Upper lobe of left lung (tissue), 6 donors: ENCODE results near the gene SH2D3A. TPM values are rescaled to one million over a fixed set of nuclear protein-coding genes. Genes with fewer than 3 reads are reported as not detected.
A peak's percentile ranks its signal among the peaks of the same experiment; 100 is the strongest.

Source experiments
- ATAC-seq, 2 donors: fragments of 200-7000 bp; cut with Tn5 transposase; one replicate each; pipeline ENCODE4 v1.9.1; 2022; ENCODE audit warnings: mild to moderate bottlenecking in 2 of 2, moderate library complexity in 2 of 2; ENCODE audit not compliant: low FRiP score in 2 of 2
- DNase-seq, 2 donors: peaks; one replicate each; pipeline ENCODE4 v3.0.0-alpha.2; 2019 to 2020
- H3K27ac ChIP-seq, 4 donors: fragments of 200-600 bp; sonication (generic); one replicate each; pipeline ENCODE4 v1.5.1; 2016 to 2019
- H3K27me3 ChIP-seq, 4 donors: fragments of 200-600 bp; sonication (generic); one replicate each; pipeline ENCODE4 v1.5.1; 2017 to 2019
- H3K36me3 ChIP-seq, 4 donors: fragments of 200-600 bp; sonication (generic); one replicate each; pipeline ENCODE4 v1.5.1; 2016 to 2019
- H3K4me1 ChIP-seq, 4 donors: fragments of 200-600 bp; sonication (generic); one replicate each; pipeline ENCODE4 v1.5.1; 2018 to 2019
- H3K4me3 ChIP-seq, 4 donors: fragments of 200-600 bp; sonication (generic); one replicate each; pipeline ENCODE4 v1.5.1; 2017 to 2019; ENCODE audit warnings: mild to moderate bottlenecking in 2 of 4, moderate library complexity in 1 of 4
- H3K9me3 ChIP-seq, 4 donors: fragments of 200-600 bp; sonication (generic); one replicate each; pipeline ENCODE4 v1.5.1; 2018 to 2019
- CTCF ChIP-seq, 6 experiments: fragments of 450-650 bp in 4 of 6; fragments of 200-600 bp in 2 of 6; sonication (generic) in 2 of 6; IDR thresholded peaks; one replicate each; pipeline ENCODE4 v1.5.1; 2016 to 2019; ENCODE audit warnings: antibody characterized with exemption in 6 of 6
- EP300 ChIP-seq, 4 donors: sonication (generic); formaldehyde crosslinking; IDR thresholded peaks; one replicate each; pipeline ENCODE4 v1.5.1; 2017; ENCODE audit warnings: antibody characterized with exemption in 4 of 4, control low read depth in 2 of 4
- POLR2A ChIP-seq, 4 donors: fragments of 450-650 bp; IDR thresholded peaks; one replicate each; pipeline ENCODE4 v1.5.1; 2016 to 2017; ENCODE audit warnings: antibody characterized with exemption in 4 of 4, mild to moderate bottlenecking in 2 of 4
- POLR2AphosphoS5 ChIP-seq, 2 donors: sonication (generic); formaldehyde crosslinking; IDR thresholded peaks; one replicate each; pipeline ENCODE4 v1.5.1; 2017; ENCODE audit warnings: antibody characterized with exemption in 2 of 2
- WGBS, 2 donors: methylation state at CpG; one replicate each; pipeline ENCODE4 v1.1.5; 2017 to 2018; 5-methylcytosine and 5-hydroxymethylcytosine counted together
- total RNA-seq, 6 donors: library from RNA; depleted of rRNA in 4 of 6; stranded (reverse); fragments of >200 nt in 4 of 6; gene quantifications; one replicate each; pipeline versions ENCODE4 v1.1.0 to v1.2.1, GENCODE V29; 2016 to 2021
- donor health status: DM: no; HTN: no; CAD: no; lungs with moderate emphysema.
- donor health status: DM: no; HTN: yes; CAD: no; lungs with severe emphysema.

Gene SH2D3A
- total RNA-seq, 6 donors from 2014 or later, result 24.9 to 109 (median 35.8) TPM

- peaks cover under 1 to 5% (median 2%) of the 10 kb centered on the region in 4 donors for H3K4me1 ChIP-seq
- WGBS, 2 donors, result 93 to 97% methylated on average over 4 of the region's 4 CpGs
- TF ChIP-seq POLR2A (IDR thresholded peaks at IDR 0.05) (no peak), EP300 (IDR thresholded peaks at IDR 0.05) (no peak), CTCF (IDR thresholded peaks at IDR 0.05) (no peak), POLR2AphosphoS5 (IDR thresholded peaks at IDR 0.05) (no peak)
- no peak overlapping the region for H3K4me3 ChIP-seq
- H3K27me3 ChIP-seq, result no peaks in the 10 kb centered on the region
- no peak overlapping the region for H3K27ac ChIP-seq
- DNase-seq (no peak), ATAC-seq (no peak)
- no peaks in the 10 kb centered on the region for H3K9me3 ChIP-seq
- H3K36me3 ChIP-seq, result peaks cover 0 to 9% (median 4%) of the 10 kb centered on the region in 4 donors
Measured at GRCh38 chr19:6761053-6761676, 6.1 kb downstream of the SH2D3A start.

DNA sequence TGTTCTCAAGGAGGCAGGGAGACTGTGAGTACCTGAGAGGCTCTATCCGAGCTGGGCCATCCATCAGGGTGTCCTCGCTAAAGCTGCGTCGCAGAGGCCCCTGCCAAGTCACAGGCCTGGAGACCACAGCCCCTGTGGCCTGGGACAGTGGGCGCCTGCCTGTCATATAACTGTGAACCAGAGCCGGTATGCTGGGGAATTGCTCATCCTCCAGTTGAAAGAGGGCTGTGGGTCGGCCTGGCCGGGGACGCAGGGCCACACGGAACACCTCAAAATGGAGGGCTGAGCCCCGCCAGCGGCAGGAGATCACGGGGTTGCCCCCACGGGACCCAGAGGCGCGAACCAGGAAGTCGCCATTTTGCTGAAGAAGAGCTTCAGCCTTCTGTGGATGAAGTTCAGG lies 6.6 kb downstream of the SH2D3A start:
- ATAC-seq, result no peak
- no peak for TF ChIP-seq CTCF (IDR thresholded peaks at IDR 0.05)
- TF ChIP-seq POLR2A (IDR thresholded peaks at IDR 0.05), result no peak
- TF ChIP-seq POLR2AphosphoS5 (IDR thresholded peaks at IDR 0.05), result no peak

DNA sequence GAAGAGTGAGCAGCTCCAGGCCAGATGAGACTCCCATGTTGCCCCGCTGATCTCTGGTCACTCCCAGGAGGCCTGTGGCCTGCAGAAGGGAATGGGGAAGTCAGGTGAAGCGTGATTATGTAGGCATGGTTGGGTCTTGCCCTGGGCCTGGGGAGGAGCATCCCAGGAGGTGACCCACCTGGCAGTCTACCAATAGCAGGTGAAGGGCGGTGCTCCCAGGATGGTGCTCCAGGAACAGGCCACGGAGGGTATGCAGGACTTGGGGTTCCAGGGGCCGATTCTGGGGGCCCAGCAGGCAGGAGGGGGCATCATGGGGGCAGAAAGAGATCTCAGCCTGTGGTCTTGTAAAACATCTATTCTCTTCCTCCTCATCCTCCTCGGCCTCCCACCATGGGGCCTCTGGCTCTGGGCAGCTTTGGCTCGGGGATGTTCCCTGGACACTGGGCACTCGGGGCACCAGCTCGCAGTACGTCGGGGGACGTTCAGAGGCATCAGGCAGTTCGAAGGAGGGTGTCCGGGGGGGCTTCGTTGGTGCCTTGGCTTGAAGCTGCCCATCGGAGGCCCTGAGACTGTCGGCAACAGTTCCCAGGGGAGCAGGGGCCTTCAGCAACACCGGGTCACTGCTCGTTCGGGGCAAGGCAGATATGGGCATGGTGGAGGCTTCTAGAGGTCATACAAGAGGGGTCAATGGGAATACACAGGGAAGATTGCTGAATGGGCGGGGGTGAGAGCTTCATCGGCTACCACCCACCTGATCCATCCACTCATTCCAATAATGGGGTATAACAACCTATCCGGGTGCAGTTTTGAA lies 12.4 kb downstream of the SH2D3A start:
- Histone ChIP-seq H3K27me3 (no peaks in the 10 kb centered on the region), H3K4me1 (peaks cover 5 to 12% (median 10%) of the 10 kb centered on the region in 4 donors), H3K36me3 (peaks cover 8 to 47% (median 43%) of the 10 kb centered on the region in 4 donors), H3K9me3 (no peaks in the 10 kb centered on the region), H3K27ac (no peak overlapping the region), H3K4me3 (no peak overlapping the region)
- WGBS, 2 donors, result 92 to 95% methylated on average over 20 to 21 of the region's 23 CpGs
- ATAC-seq (no peak), DNase-seq (peak in 1 of 2 donors; percentile 66)
- TF ChIP-seq POLR2AphosphoS5 (IDR thresholded peaks at IDR 0.05), result no peak
- TF ChIP-seq CTCF (IDR thresholded peaks at IDR 0.05), result no peak
- TF ChIP-seq EP300 (IDR thresholded peaks at IDR 0.05), result no peak
- no peak for TF ChIP-seq POLR2A (IDR thresholded peaks at IDR 0.05)

More for the DNA sequence above, 6.6 kb downstream of the SH2D3A start:
- peaks cover 0 to 3% (median 0%) of the 10 kb centered on the region in 4 donors for H3K4me1 ChIP-seq
- 88 to 92% methylated on average over 17 of the region's 17 CpGs for WGBS, 2 donors
- no peaks in the 10 kb centered on the region for H3K9me3 ChIP-seq
- H3K4me3 ChIP-seq, result no peak overlapping the region
- no peak overlapping the region for H3K27ac ChIP-seq
- peak in 1 of 2 donors; percentile 70 for DNase-seq
- H3K36me3 ChIP-seq, result peaks cover 0 to 9% (median 4%) of the 10 kb centered on the region in 4 donors
- no peaks in the 10 kb centered on the region for H3K27me3 ChIP-seq

- TF ChIP-seq POLR2AphosphoS5 (IDR thresholded peaks at IDR 0.05) (no peak), EP300 (IDR thresholded peaks at IDR 0.05) (no peak), POLR2A (IDR thresholded peaks at IDR 0.05) (no peak), CTCF (IDR thresholded peaks at IDR 0.05) (no peak)
- peak in 1 of 2 donors; percentile 85 for DNase-seq
- H3K4me3 ChIP-seq, result no peak overlapping the region
- H3K9me3 ChIP-seq, result no peaks in the 10 kb centered on the region
- peak overlapping the region in 1 of 4 donors; percentile 74 for H3K27ac ChIP-seq
- H3K27me3 ChIP-seq, result no peaks in the 10 kb centered on the region
- peaks cover 10 to 55% (median 44%) of the 10 kb centered on the region in 4 donors for H3K36me3 ChIP-seq
- 93 to 99% methylated on average over 13 to 22 of the region's 22 CpGs for WGBS, 2 donors
- H3K4me1 ChIP-seq, result peaks cover 5 to 12% (median 10%) of the 10 kb centered on the region in 4 donors
- ATAC-seq, result no peak
Measured at GRCh38 chr19:6754136-6754535, 13.1 kb downstream of the SH2D3A start.
